GM18951 (cell line): Measurements from ENCODE around the gene FEZF2.

Source experiments
- POLR2A ChIP-seq: IDR thresholded peaks from 4 replicates; pipeline ENCODE4 v1.6.1; 2011; ENCODE audit warnings: mild to moderate bottlenecking; ENCODE audit not compliant: insufficient read length, insufficient read depth; ENCODE audit errors: extremely low read depth
- in situ Hi-C: fragments of 300-500 bp; cut with MboI; formaldehyde crosslinking; loops from one replicate; pipeline ENCODE4 v1.12.0; 2022; ENCODE audit warnings: low sequenced_read_pairs, mixed read lengths, inconsistent platforms; ENCODE audit not compliant: unreplicated experiment

FEZF2 gene

DNA sequence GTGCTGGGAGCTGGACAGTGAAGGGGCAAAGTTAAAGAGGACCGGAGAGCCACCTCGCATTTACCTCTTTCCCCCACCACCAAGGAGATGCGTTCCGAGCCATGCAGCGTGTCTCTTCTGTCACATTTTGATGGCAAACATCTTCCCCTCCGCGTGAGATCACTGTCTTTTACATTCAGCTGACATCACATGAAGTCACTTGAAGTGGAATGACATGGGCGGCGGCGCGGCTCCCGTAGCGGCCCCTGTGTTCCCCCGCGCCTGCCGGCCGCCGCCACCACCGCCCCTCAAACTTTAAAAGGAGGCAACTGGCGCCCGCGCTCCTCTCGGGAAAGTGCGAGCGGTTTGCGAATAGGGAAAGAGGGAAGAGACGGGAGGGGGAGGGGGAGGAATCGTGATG, at the start of gene FEZF2:
Gene FEZF2, minus strand, starts transcription at position 336 of the 400 bp plus-strand sequence. CDS start 682 bp downstream, outside the sequence.
- no peak for TF ChIP-seq POLR2A
- in situ Hi-C loops, result no loop called here

- in situ Hi-C loops, result no loop called here
- TF ChIP-seq POLR2A, result no peak
Observed at GRCh38 chr3:62421207-62421606, 47.9 kb upstream of the FEZF2 start.

DNA sequence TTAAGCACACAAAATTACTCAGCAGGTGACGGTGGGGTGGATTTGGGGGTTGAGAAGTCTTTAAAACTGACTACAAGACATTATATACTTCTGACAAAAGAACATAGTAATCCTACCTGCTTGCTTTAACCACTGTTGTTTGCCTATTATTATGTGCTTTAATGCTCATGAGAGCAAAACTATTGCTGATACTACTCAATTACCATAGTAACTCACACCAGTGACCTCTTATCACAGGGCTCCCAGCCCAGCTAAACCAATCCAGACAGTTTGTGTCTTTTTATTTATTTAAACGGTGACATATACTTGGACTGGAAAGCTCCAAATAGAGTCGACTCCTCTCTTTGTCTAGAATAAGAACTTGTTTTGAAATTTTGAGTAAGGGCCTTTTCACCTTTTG, 42.8 kb upstream of the FEZF2 start:
- no peak for TF ChIP-seq POLR2A
- in situ Hi-C loops, result no loop called here

DNA sequence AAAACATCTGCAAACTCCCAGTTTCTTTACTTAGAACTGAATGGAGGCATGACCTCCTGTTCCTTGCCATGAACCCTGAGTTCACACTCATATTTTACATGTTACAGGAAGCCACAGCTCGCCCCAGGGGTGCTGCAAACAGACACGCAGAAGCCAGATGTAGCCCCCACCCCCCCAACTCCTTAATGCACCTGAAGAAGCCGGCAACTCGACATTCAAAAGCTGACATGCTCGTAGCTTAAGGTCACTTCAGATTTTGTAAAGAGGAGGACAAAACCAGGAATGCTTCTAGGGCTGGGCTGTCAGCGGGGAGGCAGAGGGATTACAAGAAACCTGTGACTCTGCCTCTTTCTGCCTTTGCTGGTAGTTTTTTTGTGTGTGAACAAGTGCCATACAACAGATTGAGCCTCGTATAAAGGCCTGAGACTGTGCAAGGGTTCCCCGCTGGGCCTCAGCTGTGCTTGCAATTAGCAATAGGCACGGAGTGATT, 42.0 kb upstream of the FEZF2 start:
- in situ Hi-C loops, result no loop called here
- no peak for TF ChIP-seq POLR2A

- no peak for TF ChIP-seq POLR2A
- in situ Hi-C loops, result no loop called here
Observed at GRCh38 chr3:62414786-62415185, 41.4 kb upstream of the FEZF2 start.

- in situ Hi-C loops, result no loop called here
- no peak for TF ChIP-seq POLR2A
Observed at GRCh38 chr3:62413687-62414086, 40.3 kb upstream of the FEZF2 start.

DNA sequence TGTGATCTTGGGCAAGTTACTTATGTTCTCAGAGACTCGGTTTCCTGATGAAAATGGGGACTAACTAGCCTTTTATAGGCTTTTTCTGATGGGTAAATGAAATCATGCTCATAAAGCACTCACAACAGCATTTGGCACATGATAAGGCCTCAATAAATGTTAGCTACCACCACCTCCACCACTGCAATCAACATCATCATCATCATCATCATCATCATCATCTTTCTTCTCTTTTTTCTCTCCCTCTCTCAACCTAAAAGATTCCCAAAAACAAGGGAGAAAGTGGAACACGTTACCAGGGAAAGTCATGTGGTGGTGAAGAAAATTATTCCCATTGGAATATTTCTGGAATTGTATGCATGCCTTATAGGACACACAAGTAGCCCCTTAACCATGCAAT, 33.6 kb upstream of the FEZF2 start:
- no peak for TF ChIP-seq POLR2A
- in situ Hi-C loops, result no loop called here

DNA sequence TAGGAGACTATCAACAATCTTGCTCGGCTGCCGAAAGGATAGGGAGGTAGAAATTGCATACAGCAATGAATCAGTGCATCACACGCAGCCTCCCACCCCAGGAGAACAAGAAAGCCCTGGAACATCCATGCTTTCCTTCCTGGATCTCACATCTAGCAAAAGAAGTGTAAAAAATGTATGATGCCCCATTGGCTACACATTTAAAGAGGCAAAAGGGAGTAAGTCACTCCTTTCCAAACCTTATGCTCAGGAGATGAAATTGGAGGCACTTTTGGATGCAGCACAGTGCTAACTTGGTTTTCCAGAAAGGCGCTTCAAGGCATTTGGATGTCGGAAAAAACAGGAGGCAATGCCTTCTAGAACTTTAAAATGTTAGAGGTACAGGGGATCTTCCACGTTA, 32.2 kb upstream of the FEZF2 start:
- TF ChIP-seq POLR2A, result no peak
- in situ Hi-C loops, result no loop called here

- no peak for TF ChIP-seq POLR2A
- in situ Hi-C loops, result no loop called here
Observed at GRCh38 chr3:62405135-62405534, 31.8 kb upstream of the FEZF2 start.

DNA sequence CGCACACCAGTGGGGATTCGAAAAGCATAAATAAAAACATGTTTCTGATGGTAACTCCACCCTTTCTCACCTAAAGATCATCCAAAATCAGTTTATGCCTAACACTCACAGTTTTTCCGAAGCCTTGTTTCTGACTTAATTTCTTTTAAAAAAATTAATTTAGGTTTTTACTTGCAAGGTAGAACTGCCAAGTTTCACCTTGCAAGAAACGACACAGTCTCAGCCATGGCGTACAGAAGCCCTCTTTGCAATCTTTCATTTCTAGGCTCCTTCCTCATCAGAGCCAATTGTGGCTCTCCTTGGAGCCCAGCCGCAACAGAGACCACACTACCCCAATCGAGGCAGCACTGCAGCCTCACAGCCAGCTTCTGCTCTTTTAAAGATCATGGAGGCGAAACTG, 31.0 kb upstream of the FEZF2 start:
- in situ Hi-C loops, result no loop called here
- no peak for TF ChIP-seq POLR2A

DNA sequence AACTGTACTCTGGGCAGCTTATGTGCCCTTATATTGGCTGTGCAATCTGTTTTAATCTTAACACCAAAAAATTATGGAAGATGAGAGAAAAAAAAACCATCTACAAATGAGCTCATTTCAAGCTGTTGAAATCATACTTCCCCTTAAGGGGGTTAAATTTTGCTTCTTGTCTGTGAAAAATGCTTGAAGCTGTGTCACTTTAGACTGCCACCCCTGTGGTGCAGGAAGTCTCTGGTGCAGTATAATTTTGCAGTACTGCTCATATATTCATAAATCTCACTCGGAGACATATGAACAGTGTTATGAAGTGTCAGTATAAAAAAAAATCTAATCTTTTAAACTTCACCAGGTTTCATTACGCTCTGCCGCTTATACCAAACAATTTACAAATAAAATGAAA, 30.4 kb upstream of the FEZF2 start:
- in situ Hi-C loops, result no loop called here
- no peak for TF ChIP-seq POLR2A

DNA sequence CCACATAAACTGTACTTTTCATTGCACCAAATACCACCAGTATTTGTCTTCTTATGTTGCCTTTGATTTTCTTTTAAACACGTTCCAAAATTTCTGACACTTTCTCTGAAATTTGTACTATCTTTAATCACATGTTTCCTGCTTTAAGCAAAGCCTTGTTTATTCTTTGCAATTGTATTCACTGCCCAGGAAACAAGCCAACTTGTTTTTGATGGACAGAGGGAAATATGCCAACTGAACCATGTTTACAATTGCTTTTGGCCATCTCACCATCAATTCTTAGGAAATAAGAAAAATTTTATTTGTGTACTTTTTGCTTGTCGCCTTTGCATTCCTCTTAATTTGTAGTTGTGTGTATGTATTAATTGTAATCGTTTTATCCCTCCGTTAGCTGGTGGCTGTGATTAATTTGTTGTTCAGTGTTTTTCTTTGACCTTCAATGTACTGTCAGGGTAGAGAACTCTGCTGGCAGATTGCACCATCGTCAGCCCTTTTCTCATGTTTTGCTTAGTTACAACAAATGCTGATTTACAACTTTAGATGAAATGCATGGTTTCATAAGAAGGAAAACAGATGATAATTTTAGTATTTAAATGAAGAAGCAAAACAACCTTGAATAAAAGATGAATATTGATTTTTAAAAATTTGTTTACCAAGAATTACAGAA, 19.4 kb upstream of the FEZF2 start:
- in situ Hi-C loops, result no loop called here
- no peak for TF ChIP-seq POLR2A

- no peak for TF ChIP-seq POLR2A
- in situ Hi-C loops, result no loop called here
Observed at GRCh38 chr3:62387251-62387650, 13.9 kb upstream of the FEZF2 start.

GRCh38 chr3:62379321-62379798, 6.0 kb upstream of the FEZF2 start:
- no peak for TF ChIP-seq POLR2A
- in situ Hi-C loops, result no loop called here
